ENCODE data around the gene CACNA1H.
A peak's percentile ranks its signal among the peaks of the same experiment; 100 is the strongest.

The CACNA1H gene

GRCh38 chr16:1159325-1159972 lies 6.5 kb downstream of the CACNA1H start:
- DNase-seq: no peak

- DNase-seq: peak; percentile 61
These were observed 7.3 kb downstream of the CACNA1H start for GRCh38 chr16:1159973-1160772.

- no peak for DNase-seq
These were observed 8.0 kb downstream of the CACNA1H start for GRCh38 chr16:1160773-1161348.

- DNase-seq: no peak
These were observed 10.0 kb downstream of the CACNA1H start for GRCh38 chr16:1162701-1163566.

GRCh38 chr16:1163567-1164055 lies 10.7 kb downstream of the CACNA1H start:
- DNase-seq: no peak

GRCh38 chr16:1164382-1164781 lies 11.5 kb downstream of the CACNA1H start:
- no peak for DNase-seq

GRCh38 chr16:1164975-1165374 lies 12.1 kb downstream of the CACNA1H start:
- DNase-seq: no peak

GRCh38 chr16:1165511-1165910 lies 12.6 kb downstream of the CACNA1H start:
- DNase-seq: no peak

GRCh38 chr16:1167276-1168107 lies 14.6 kb downstream of the CACNA1H start:
- peak; percentile 92 for DNase-seq

GRCh38 chr16:1168837-1169236 lies 15.9 kb downstream of the CACNA1H start:
- DNase-seq: no peak

- DNase-seq: no peak
These were observed 16.6 kb downstream of the CACNA1H start for GRCh38 chr16:1169285-1170075.

- no peak for DNase-seq
These were observed 17.1 kb downstream of the CACNA1H start for GRCh38 chr16:1170076-1170418.

GRCh38 chr16:1171001-1171400 lies 18.1 kb downstream of the CACNA1H start:
- DNase-seq: no peak

GRCh38 chr16:1171854-1172428 lies 19.0 kb downstream of the CACNA1H start:
- DNase-seq: no peak

- DNase-seq: no peak
These were observed 19.7 kb downstream of the CACNA1H start for GRCh38 chr16:1172651-1173050.

GRCh38 chr16:1173788-1174451 lies 21.0 kb downstream of the CACNA1H start:
- no peak for DNase-seq

GRCh38 chr16:1174477-1175357 lies 21.8 kb downstream of the CACNA1H start:
- no peak for DNase-seq

GRCh38 chr16:1175566-1176279 lies 22.8 kb downstream of the CACNA1H start:
- DNase-seq: no peak
